Epithelial cell of esophagus (primary cell): ENCODE measurements around the gene ST8SIA6.

Source experiments
- DNase-seq: peaks from one replicate; pipeline ENCODE4 v3.0.0; 2010; ENCODE audit warnings: low read depth
- H3K4me3 ChIP-seq: 2 replicates; pipeline ENCODE4 v1.5.1; 2011; ENCODE audit warnings: mild to moderate bottlenecking, low read length, control low read depth
- CTCF ChIP-seq: IDR thresholded peaks from 2 replicates; pipeline ENCODE4 v1.5.1; 2011; ENCODE audit warnings: low read depth, mild to moderate bottlenecking, low read length, control low read depth, inconsistent platforms; ENCODE audit not compliant: insufficient read depth; ENCODE audit errors: missing control alignments

The ST8SIA6 gene

GRCh38 chr10:17348501-17349349 is 105.7 kb downstream of the ST8SIA6 start:
- no peak for TF ChIP-seq CTCF
- peak; percentile 92 for DNase-seq
- H3K4me3 ChIP-seq: no peak overlapping the region

- H3K4me3 ChIP-seq: no peak overlapping the region
- DNase-seq: no peak
- no peak for TF ChIP-seq CTCF
Measured at GRCh38 chr10:17348011-17348500, 106.3 kb downstream of the ST8SIA6 start.

GRCh38 chr10:17344206-17344605 is 110.2 kb downstream of the ST8SIA6 start:
- no peak overlapping the region for H3K4me3 ChIP-seq
- no peak for DNase-seq

GRCh38 chr10:17343118-17343517 is 111.3 kb downstream of the ST8SIA6 start:
- DNase-seq: no peak
- H3K4me3 ChIP-seq: no peak overlapping the region
- TF ChIP-seq CTCF: no peak

More at GRCh38 chr10:17344206-17344605, 110.2 kb downstream of the ST8SIA6 start:
- TF ChIP-seq CTCF: no peak

GRCh38 chr10:17340144-17340829 is 114.1 kb downstream of the ST8SIA6 start:
- DNase-seq: no peak
- no peak for TF ChIP-seq CTCF
- no peak overlapping the region for H3K4me3 ChIP-seq

- DNase-seq: peak; percentile 73
- H3K4me3 ChIP-seq: no peak overlapping the region
- no peak for TF ChIP-seq CTCF
Measured at GRCh38 chr10:17335065-17335464, 119.3 kb downstream of the ST8SIA6 start.
